ENCODE data around the gene CSRNP3.

CSRNP3 gene

GRCh38 chr2:165593081-165593480 lies 123.6 kb downstream of the CSRNP3 start:
- no peak for DNase-seq (ENCODE audit: extremely low spot score)
- CTCF ChIA-PET: no interaction called here
- no peak for TF ChIP-seq CTCF (IDR thresholded peaks at IDR 0.05; ENCODE audit: control extremely low read depth, extremely low read depth, low read depth, missing control alignments)
- POLR2A ChIA-PET: no interaction called here

- no peak for DNase-seq (ENCODE audit: extremely low spot score)
- ChIA-PET POLR2A (no interaction called here), CTCF (no interaction called here)
- no peak for TF ChIP-seq CTCF (IDR thresholded peaks at IDR 0.05; ENCODE audit: control extremely low read depth, extremely low read depth, low read depth, missing control alignments)
Measured at GRCh38 chr2:165594231-165594934, 124.9 kb downstream of the CSRNP3 start.

GRCh38 chr2:165594935-165595255 lies 125.4 kb downstream of the CSRNP3 start:
- no peak for TF ChIP-seq CTCF (IDR thresholded peaks at IDR 0.05; ENCODE audit: control extremely low read depth, extremely low read depth, low read depth, missing control alignments)
- DNase-seq (ENCODE audit: extremely low spot score): peak; percentile 20
- POLR2A ChIA-PET: no interaction called here
- CTCF ChIA-PET: no interaction called here

- no peak for DNase-seq (ENCODE audit: extremely low spot score)
- ChIA-PET POLR2A (no interaction called here), CTCF (no interaction called here)
- TF ChIP-seq CTCF (IDR thresholded peaks at IDR 0.05; ENCODE audit: control extremely low read depth, extremely low read depth, low read depth, missing control alignments): no peak
Measured at GRCh38 chr2:165596788-165597187, 127.3 kb downstream of the CSRNP3 start.

GRCh38 chr2:165601065-165601830 lies 131.8 kb downstream of the CSRNP3 start:
- ChIA-PET POLR2A (no interaction called here), CTCF (no interaction called here)
- DNase-seq (ENCODE audit: extremely low spot score): no peak
- no peak for TF ChIP-seq CTCF (IDR thresholded peaks at IDR 0.05; ENCODE audit: control extremely low read depth, extremely low read depth, low read depth, missing control alignments)

GRCh38 chr2:165601928-165602521 lies 132.5 kb downstream of the CSRNP3 start:
- CTCF ChIA-PET: no interaction called here
- POLR2A ChIA-PET: no interaction called here
- DNase-seq (ENCODE audit: extremely low spot score): no peak
- no peak for TF ChIP-seq CTCF (IDR thresholded peaks at IDR 0.05; ENCODE audit: control extremely low read depth, extremely low read depth, low read depth, missing control alignments)

Data from GM10248 (cell line).